Measurements from ENCODE around the gene PTPN3. TPM values are rescaled to one million over a fixed set of nuclear protein-coding genes. Genes with fewer than 3 reads are reported as not detected.
A peak's percentile ranks its signal among the peaks of the same experiment; 100 is the strongest.

PTPN3 gene
- total and polyA plus RNA-seq, 10 of the 15 experiments (the other 5 are each of a cell fraction or from before 2014, with no cell fraction given), result 0.18 to 1.3 (median 0.39) TPM

DNA sequence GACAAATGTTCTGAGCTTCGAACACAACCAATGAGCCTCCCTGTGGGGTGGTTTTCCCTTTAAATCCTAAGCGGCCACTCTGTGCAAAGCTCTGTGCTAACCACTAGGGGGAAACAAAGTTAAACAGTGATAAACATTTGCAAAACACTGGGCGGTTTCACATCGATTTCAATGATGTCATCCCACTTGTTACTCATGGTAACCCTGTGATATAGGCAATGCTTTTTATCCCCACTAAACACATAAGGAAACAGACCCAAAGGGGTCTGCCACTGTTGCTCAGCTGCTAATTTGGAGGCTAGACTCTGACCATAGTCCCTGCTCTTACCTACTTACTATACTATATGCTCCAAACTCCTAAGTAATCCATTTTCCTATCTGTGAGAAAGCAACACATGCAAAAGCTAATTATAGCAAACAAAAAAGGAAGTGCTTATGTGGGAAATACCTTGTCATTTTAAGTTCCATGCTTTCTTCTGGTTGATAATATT lies 57.3 kb downstream of the PTPN3 start (continued):
- TF ChIP-seq, protein P1, sequence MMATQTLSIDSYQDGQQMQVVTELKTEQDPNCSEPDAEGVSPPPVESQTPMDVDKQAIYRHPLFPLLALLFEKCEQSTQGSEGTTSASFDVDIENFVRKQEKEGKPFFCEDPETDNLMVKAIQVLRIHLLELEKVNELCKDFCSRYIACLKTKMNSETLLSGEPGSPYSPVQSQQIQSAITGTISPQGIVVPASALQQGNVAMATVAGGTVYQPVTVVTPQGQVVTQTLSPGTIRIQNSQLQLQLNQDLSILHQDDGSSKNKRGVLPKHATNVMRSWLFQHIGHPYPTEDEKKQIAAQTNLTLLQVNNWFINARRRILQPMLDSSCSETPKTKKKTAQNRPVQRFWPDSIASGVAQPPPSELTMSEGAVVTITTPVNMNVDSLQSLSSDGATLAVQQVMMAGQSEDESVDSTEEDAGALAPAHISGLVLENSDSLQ (IDR thresholded peaks at IDR 0.05), result no peak
- no peak for TF ChIP-seq CEBPB (IDR thresholded peaks at IDR 0.05; ENCODE audit: borderline replicate concordance in 1 of 2, low read depth in 2 of 2, low read length in 2 of 2)
- TF ChIP-seq NFYB (IDR thresholded peaks at IDR 0.05; ENCODE audit: insufficient read depth, low read depth, low read length), result no peak
- TF ChIP-seq HDAC2 (IDR thresholded peaks at IDR 0.05), result no peak
- no peak for TF ChIP-seq ZSCAN29 (IDR thresholded peaks at IDR 0.05)
- TF ChIP-seq KAT2A (conservative IDR thresholded peaks at IDR 0.05; ENCODE audit: control insufficient read depth, low read depth, low read length), result no peak
- TF ChIP-seq ZNF622 (IDR thresholded peaks at IDR 0.05), result no peak
- TF ChIP-seq, protein P2, sequence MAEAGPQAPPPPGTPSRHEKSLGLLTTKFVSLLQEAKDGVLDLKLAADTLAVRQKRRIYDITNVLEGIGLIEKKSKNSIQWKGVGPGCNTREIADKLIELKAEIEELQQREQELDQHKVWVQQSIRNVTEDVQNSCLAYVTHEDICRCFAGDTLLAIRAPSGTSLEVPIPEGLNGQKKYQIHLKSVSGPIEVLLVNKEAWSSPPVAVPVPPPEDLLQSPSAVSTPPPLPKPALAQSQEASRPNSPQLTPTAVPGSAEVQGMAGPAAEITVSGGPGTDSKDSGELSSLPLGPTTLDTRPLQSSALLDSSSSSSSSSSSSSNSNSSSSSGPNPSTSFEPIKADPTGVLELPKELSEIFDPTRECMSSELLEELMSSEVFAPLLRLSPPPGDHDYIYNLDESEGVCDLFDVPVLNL (IDR thresholded peaks at IDR 0.05; ENCODE audit: low read depth, low read length), result no peak
- peak; percentile 66; the same call in 1 of the 2 replicates for TF ChIP-seq SMC3 (IDR thresholded peaks at IDR 0.05; ENCODE audit: borderline replicate concordance, low read length)
- TF ChIP-seq RFX5 (IDR thresholded peaks at IDR 0.05; ENCODE audit: low read depth, low read length), result no peak
- TF ChIP-seq EZH2 (IDR thresholded peaks at IDR 0.05; ENCODE audit: borderline replicate concordance, control insufficient read depth, low read depth, low read length), result no peak
- no peak for TF ChIP-seq PAX8 (IDR thresholded peaks at IDR 0.05)
- no peak for TF ChIP-seq MTA2 (IDR thresholded peaks at IDR 0.05; ENCODE audit: low read depth)
- TF ChIP-seq, protein P3, sequence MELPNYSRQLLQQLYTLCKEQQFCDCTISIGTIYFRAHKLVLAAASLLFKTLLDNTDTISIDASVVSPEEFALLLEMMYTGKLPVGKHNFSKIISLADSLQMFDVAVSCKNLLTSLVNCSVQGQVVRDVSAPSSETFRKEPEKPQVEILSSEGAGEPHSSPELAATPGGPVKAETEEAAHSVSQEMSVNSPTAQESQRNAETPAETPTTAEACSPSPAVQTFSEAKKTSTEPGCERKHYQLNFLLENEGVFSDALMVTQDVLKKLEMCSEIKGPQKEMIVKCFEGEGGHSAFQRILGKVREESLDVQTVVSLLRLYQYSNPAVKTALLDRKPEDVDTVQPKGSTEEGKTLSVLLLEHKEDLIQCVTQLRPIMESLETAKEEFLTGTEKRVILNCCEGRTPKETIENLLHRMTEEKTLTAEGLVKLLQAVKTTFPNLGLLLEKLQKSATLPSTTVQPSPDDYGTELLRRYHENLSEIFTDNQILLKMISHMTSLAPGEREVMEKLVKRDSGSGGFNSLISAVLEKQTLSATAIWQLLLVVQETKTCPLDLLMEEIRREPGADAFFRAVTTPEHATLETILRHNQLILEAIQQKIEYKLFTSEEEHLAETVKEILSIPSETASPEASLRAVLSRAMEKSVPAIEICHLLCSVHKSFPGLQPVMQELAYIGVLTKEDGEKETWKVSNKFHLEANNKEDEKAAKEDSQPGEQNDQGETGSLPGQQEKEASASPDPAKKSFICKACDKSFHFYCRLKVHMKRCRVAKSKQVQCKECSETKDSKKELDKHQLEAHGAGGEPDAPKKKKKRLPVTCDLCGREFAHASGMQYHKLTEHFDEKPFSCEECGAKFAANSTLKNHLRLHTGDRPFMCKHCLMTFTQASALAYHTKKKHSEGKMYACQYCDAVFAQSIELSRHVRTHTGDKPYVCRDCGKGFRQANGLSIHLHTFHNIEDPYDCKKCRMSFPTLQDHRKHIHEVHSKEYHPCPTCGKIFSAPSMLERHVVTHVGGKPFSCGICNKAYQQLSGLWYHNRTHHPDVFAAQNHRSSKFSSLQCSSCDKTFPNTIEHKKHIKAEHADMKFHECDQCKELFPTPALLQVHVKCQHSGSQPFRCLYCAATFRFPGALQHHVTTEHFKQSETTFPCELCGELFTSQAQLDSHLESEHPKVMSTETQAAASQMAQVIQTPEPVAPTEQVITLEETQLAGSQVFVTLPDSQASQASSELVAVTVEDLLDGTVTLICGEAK (IDR thresholded peaks at IDR 0.05; ENCODE audit: borderline replicate concordance), result no peak
- TF ChIP-seq BRCA1 (IDR thresholded peaks at IDR 0.05; ENCODE audit: low read depth, low read length), result no peak
- TF ChIP-seq SUZ12 (IDR thresholded peaks at IDR 0.05; ENCODE audit: unreplicated experiment), result no peak
- TF ChIP-seq EP300 (IDR thresholded peaks at IDR 0.05; ENCODE audit: borderline replicate concordance in 1 of 2, control insufficient read depth in 1 of 2, low read depth in 2 of 2, low read length in 2 of 2), result 0 out of 4 replicates have a peak, but pooled peaks of 1 of the 2 experiments have one; percentile 28
- no peak for TF ChIP-seq FOS (IDR thresholded peaks at IDR 0.05; ENCODE audit: borderline replicate concordance, extremely low read depth, insufficient read length)
- no peak for TF ChIP-seq NBN (IDR thresholded peaks at IDR 0.05)
- TF ChIP-seq CHD1 (IDR thresholded peaks at IDR 0.05; ENCODE audit: low read depth, low read length), result no peak
- TF ChIP-seq POLR2A (IDR thresholded peaks at IDR 0.05; ENCODE audit: low read depth, low read length), result no peak
- TF ChIP-seq EED (IDR thresholded peaks at IDR 0.05; ENCODE audit: low read depth), result no peak
- no peak for TF ChIP-seq TARDBP (IDR thresholded peaks at IDR 0.05; ENCODE audit: borderline replicate concordance)
- no peak for TF ChIP-seq HCFC1 (IDR thresholded peaks at IDR 0.05; ENCODE audit: low read length)
- no peak for TF ChIP-seq SMAD5 (IDR thresholded peaks at IDR 0.05; ENCODE audit: low read depth)
- no peak for TF ChIP-seq FOXK2 (IDR thresholded peaks at IDR 0.05)
- TF ChIP-seq RB1 (IDR thresholded peaks at IDR 0.05; ENCODE audit: borderline replicate concordance), result no peak

Data from GM12878 (cell line).